HepG2 (cell line): ENCODE results near the gene UNC13D. TPM values are rescaled to one million over a fixed set of nuclear protein-coding genes. Genes with fewer than 3 reads are reported as not detected.

Source experiments
- ARID4A ChIP-seq: sonication (generic); formaldehyde crosslinking; IDR thresholded peaks from 2 replicates; pipeline ENCODE4 v1.5.0; 2020; ENCODE audit warnings: mild to moderate bottlenecking, missing genetic modification reagents, borderline replicate concordance
- CSRNP2 ChIP-seq: sonication (generic); formaldehyde crosslinking; conservative IDR thresholded peaks from 2 replicates; pipeline ENCODE4 v1.8.0; 2022; ENCODE audit warnings: low read depth, missing genetic modification reagents
- EEA1 ChIP-seq: sonication (generic); formaldehyde crosslinking; IDR thresholded peaks from 2 replicates; pipeline ENCODE4 v1.5.1; 2020; ENCODE audit warnings: mild to moderate bottlenecking, missing genetic modification reagents, borderline replicate concordance
- IRX3 ChIP-seq: sonication (generic); formaldehyde crosslinking; IDR thresholded peaks from 2 replicates; pipeline ENCODE4 v1.8.1; 2023; ENCODE audit warnings: mild to moderate bottlenecking, low read depth, missing genetic modification reagents, borderline replicate concordance
- KMT2B ChIP-seq: IDR thresholded peaks from 2 replicates; pipeline ENCODE4 v1.6.1; 2016; ENCODE audit warnings: missing genetic modification reagents, missing compliant biosample characterization
- NCOA1 ChIP-seq: sonication (generic); formaldehyde crosslinking; IDR thresholded peaks from 2 replicates; pipeline ENCODE4 v1.9.0; 2021; ENCODE audit warnings: missing genetic modification reagents
- TRAFD1 ChIP-seq: sonication (generic); formaldehyde crosslinking; IDR thresholded peaks from 2 replicates; pipeline ENCODE4 v1.5.1; 2020; ENCODE audit warnings: missing genetic modification reagents, mild to moderate bottlenecking, borderline replicate concordance
- ZBTB3 ChIP-seq: sonication (generic); formaldehyde crosslinking; IDR thresholded peaks from 2 replicates; pipeline ENCODE4 v1.4.0; 2020; ENCODE audit warnings: low read depth, mild to moderate bottlenecking, moderate library complexity, missing genetic modification reagents, borderline replicate concordance
- ZNF180 ChIP-seq: sonication (generic); formaldehyde crosslinking; IDR thresholded peaks from 2 replicates; pipeline ENCODE4 v1.4.0; 2020; ENCODE audit warnings: low read depth, missing genetic modification reagents, borderline replicate concordance
- ZNF225 ChIP-seq: sonication (generic); formaldehyde crosslinking; IDR thresholded peaks from 2 replicates; pipeline ENCODE4 v1.4.0; 2020; ENCODE audit warnings: mild to moderate bottlenecking, missing genetic modification reagents
- ZNF564 ChIP-seq: sonication (generic); formaldehyde crosslinking; IDR thresholded peaks from 2 replicates; pipeline ENCODE4 v1.8.1; 2023; ENCODE audit warnings: mild to moderate bottlenecking, missing genetic modification reagents
- ZNF605 ChIP-seq: sonication (generic); formaldehyde crosslinking; IDR thresholded peaks from 2 replicates; pipeline ENCODE4 v1.8.0; 2022; ENCODE audit warnings: mild to moderate bottlenecking, missing genetic modification reagents
- ZNF737 ChIP-seq: sonication (generic); formaldehyde crosslinking; IDR thresholded peaks from 2 replicates; pipeline ENCODE4 v1.5.0; 2020; ENCODE audit warnings: missing genetic modification reagents, mild to moderate bottlenecking, borderline replicate concordance
- ZZZ3 ChIP-seq: sonication (generic); formaldehyde crosslinking; IDR thresholded peaks from 2 replicates; pipeline ENCODE4 v1.4.0; 2020; ENCODE audit warnings: missing genetic modification reagents, mild to moderate bottlenecking, borderline replicate concordance
- polyA plus RNA-seq, 8 experiments: library from polyadenylated mRNA; depleted of rRNA in 3 of 8; stranded (reverse) in 7 of 8; unstranded in 1 of 8; fragments of >200 nt; fragmentation: Illumina TruSeq in 4 of 8; extraction: Trizol in 4 of 8; gene quantifications; 2 replicates each; pipeline versions ENCODE4 v1.2.1 to v1.2.3, GENCODE V29; 2011 to 2016; ENCODE audit warnings: low read depth in 4 of 8, missing spikeins in 1 of 8, mixed read lengths in 1 of 8; ENCODE audit not compliant: insufficient read depth in 1 of 8
- total RNA-seq, 5 experiments: library from RNA; depleted of rRNA; stranded (reverse); fragments of >200 nt; fragmentation: Illumina TruSeq; extraction: Trizol; gene quantifications; 2 replicates each; pipeline ENCODE4 v1.2.3, GENCODE V29; 2016; ENCODE audit warnings: low read depth in 1 of 5

The UNC13D gene
- total and polyA plus RNA-seq, 2 of the 13 experiments (the other 11 are each of a cell fraction or from before 2014, with no cell fraction given): 29.7 to 42.7 TPM

GRCh38 chr17:75876938-75877751, 32.9 kb upstream of the UNC13D start (continued):
- TF ChIP-seq IRX3 (0 out of 2 replicates have a peak, but pooled peaks have one; percentile 35), ZNF605 (peak; percentile 45), ZNF564 (CRISPR knock-in tag) (no peak), NCOA1 (0 out of 2 replicates have a peak, but pooled peaks have one; percentile 2), EEA1 (CRISPR knock-in tag) (peak; percentile 29), ZNF737 (CRISPR knock-in tag) (peak; percentile 64; the same call in 1 of the 2 replicates), ZNF225 (CRISPR knock-in tag) (no peak), ARID4A (0 out of 2 replicates have a peak, but pooled peaks have one; percentile 0), ZNF180 (CRISPR knock-in tag) (no peak), TRAFD1 (CRISPR knock-in tag) (0 out of 2 replicates have a peak, but pooled peaks have one; percentile 13), KMT2B (CRISPR knock-in tag) (0 out of 2 replicates have a peak, but pooled peaks have one; percentile 15), ZZZ3 (peak; percentile 2; the same call in 1 of the 2 replicates), ZBTB3 (CRISPR knock-in tag) (0 out of 2 replicates have a peak, but pooled peaks have one; percentile 3), CSRNP2 (CRISPR knock-in tag) (0 out of 2 replicates have a peak, but pooled peaks have one; percentile 30)
